ENCODE results near the gene DCAF10. TPM values are rescaled to one million over a fixed set of nuclear protein-coding genes. Genes with fewer than 3 reads are reported as not detected.

DCAF10 gene
- total and polyA plus RNA-seq, 10 of the 15 experiments (the other 5 are each of a cell fraction or from before 2014, with no cell fraction given) = 3.9 to 21.7 (median 9.8) TPM

- no peak for DNase-seq (ENCODE audit: low read depth, low spot score)
- H3K36me3 ChIP-seq (ENCODE audit: control insufficient read depth in 2 of 2, insufficient read depth in 2 of 2, low read length in 1 of 2) = 0 out of 4 replicates have a peak, but pooled peaks cover 0 to 3% of the 10 kb centered on the region in 2 experiments
- SMC1A ChIA-PET (ENCODE audit: uncharacterized antibody, unreplicated experiment) = interaction anchor here (0.7 to 1.4 kb wide), 2 partner anchors 9 to 42 kb away, joined by 4 read pairs; no protein-coding TSS in a partner anchor
- CTCF ChIA-PET = interaction anchor here (0.9 kb wide), 1 partner anchor 12 kb away, joined by 3 read pairs; no protein-coding TSS in a partner anchor
- H3K79me2 ChIP-seq (ENCODE audit: control insufficient read depth, insufficient read depth, low read length) = no peaks in the 10 kb centered on the region
- intact Hi-C loops (cut with micrococcal nuclease; ENCODE audit: unreplicated experiment) (loop anchor here (5.0 kb wide), 1 partner anchor 57 kb away; no protein-coding TSS in a partner anchor), in situ Hi-C loops (cut with MboI) (no loop called here)
- H3K9ac ChIP-seq (ENCODE audit: control insufficient read depth, insufficient read depth, low read length) = no peak overlapping the region
- H2AFZ ChIP-seq (ENCODE audit: control insufficient read depth, low read depth, low read length) = no peak overlapping the region
- FAIRE-seq = no peak
- RAD21 ChIA-PET (ENCODE audit: unreplicated experiment) = no interaction called here
- H3K27ac ChIP-seq (ENCODE audit: control insufficient read depth, insufficient read depth) = no peak overlapping the region
- H3K27me3 ChIP-seq (replicated peaks in 1 of 2; ENCODE audit: control insufficient read depth in 2 of 2, insufficient read depth in 2 of 2, low read length in 1 of 2) = no peaks in the 10 kb centered on the region
- WGBS (ENCODE audit: insufficient coverage, insufficient replicate concordance, low lambda C conversion rate, missing lambda C conversion rate) = 95% methylated on average over 3 of the region's 3 CpGs
- peaks cover 8% of the 10 kb centered on the region for H3K4me1 ChIP-seq (ENCODE audit: control insufficient read depth, insufficient read depth, low read length)
- ATAC-seq = no peak
- POLR2A ChIA-PET = interaction anchor here (0.7 kb wide), 1 partner anchor 29 kb away, joined by 3 read pairs; no protein-coding TSS in a partner anchor
- no peak overlapping the region for H3K4me3 ChIP-seq
- H4K20me1 ChIP-seq (ENCODE audit: control insufficient read depth, insufficient read depth) = no peaks in the 10 kb centered on the region
- no peak overlapping the region for H3K4me2 ChIP-seq (ENCODE audit: control insufficient read depth, insufficient read depth)
- no TSS peak for BruUV-seq (replicated peaks)
- no peaks in the 10 kb centered on the region for H3K9me3 ChIP-seq (replicated peaks; ENCODE audit: control insufficient read depth, insufficient read depth, low read length)
- TF ChIP-seq EZH2 (IDR thresholded peaks at IDR 0.05; ENCODE audit: borderline replicate concordance, control insufficient read depth, low read depth, low read length) (no peak), ELK1 (IDR thresholded peaks at IDR 0.05; ENCODE audit: low read depth, low read length) (no peak), RUNX3 (IDR thresholded peaks at IDR 0.05; ENCODE audit: low read length) (no peak), BMI1 (IDR thresholded peaks at IDR 0.05; ENCODE audit: borderline replicate concordance) (no peak), RCOR1 (conservative IDR thresholded peaks at IDR 0.05; ENCODE audit: low read depth, low read length) (no peak), ZSCAN29 (IDR thresholded peaks at IDR 0.05) (no peak), POLR2AphosphoS2 (IDR thresholded peaks at IDR 0.05; ENCODE audit: low read depth, low read length) (no peak), KAT2A (conservative IDR thresholded peaks at IDR 0.05; ENCODE audit: control insufficient read depth, low read depth, low read length) (no peak), HDGF (IDR thresholded peaks at IDR 0.05) (no peak), BACH1 (IDR thresholded peaks at IDR 0.05; ENCODE audit: borderline replicate concordance) (no peak), SMARCA5 (IDR thresholded peaks at IDR 0.05) (no peak), TCF3 (IDR thresholded peaks at IDR 0.05; ENCODE audit: borderline replicate concordance, insufficient read depth, low read depth, low read length) (no peak), PAX5 (IDR thresholded peaks at IDR 0.05; ENCODE audit: borderline replicate concordance, low read depth, low read length) (no peak), SUZ12 (IDR thresholded peaks at IDR 0.05; ENCODE audit: unreplicated experiment) (no peak), TCF12 (IDR thresholded peaks at IDR 0.05; ENCODE audit: low read depth, low read length) (no peak), GABPA (IDR thresholded peaks at IDR 0.05; ENCODE audit: low read depth) (no peak)
- TF ChIP-seq, protein P1, sequence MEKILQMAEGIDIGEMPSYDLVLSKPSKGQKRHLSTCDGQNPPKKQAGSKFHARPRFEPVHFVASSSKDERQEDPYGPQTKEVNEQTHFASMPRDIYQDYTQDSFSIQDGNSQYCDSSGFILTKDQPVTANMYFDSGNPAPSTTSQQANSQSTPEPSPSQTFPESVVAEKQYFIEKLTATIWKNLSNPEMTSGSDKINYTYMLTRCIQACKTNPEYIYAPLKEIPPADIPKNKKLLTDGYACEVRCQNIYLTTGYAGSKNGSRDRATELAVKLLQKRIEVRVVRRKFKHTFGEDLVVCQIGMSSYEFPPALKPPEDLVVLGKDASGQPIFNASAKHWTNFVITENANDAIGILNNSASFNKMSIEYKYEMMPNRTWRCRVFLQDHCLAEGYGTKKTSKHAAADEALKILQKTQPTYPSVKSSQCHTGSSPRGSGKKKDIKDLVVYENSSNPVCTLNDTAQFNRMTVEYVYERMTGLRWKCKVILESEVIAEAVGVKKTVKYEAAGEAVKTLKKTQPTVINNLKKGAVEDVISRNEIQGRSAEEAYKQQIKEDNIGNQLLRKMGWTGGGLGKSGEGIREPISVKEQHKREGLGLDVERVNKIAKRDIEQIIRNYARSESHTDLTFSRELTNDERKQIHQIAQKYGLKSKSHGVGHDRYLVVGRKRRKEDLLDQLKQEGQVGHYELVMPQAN (conservative IDR thresholded peaks at IDR 0.05) = no peak
- TF ChIP-seq, protein P2, sequence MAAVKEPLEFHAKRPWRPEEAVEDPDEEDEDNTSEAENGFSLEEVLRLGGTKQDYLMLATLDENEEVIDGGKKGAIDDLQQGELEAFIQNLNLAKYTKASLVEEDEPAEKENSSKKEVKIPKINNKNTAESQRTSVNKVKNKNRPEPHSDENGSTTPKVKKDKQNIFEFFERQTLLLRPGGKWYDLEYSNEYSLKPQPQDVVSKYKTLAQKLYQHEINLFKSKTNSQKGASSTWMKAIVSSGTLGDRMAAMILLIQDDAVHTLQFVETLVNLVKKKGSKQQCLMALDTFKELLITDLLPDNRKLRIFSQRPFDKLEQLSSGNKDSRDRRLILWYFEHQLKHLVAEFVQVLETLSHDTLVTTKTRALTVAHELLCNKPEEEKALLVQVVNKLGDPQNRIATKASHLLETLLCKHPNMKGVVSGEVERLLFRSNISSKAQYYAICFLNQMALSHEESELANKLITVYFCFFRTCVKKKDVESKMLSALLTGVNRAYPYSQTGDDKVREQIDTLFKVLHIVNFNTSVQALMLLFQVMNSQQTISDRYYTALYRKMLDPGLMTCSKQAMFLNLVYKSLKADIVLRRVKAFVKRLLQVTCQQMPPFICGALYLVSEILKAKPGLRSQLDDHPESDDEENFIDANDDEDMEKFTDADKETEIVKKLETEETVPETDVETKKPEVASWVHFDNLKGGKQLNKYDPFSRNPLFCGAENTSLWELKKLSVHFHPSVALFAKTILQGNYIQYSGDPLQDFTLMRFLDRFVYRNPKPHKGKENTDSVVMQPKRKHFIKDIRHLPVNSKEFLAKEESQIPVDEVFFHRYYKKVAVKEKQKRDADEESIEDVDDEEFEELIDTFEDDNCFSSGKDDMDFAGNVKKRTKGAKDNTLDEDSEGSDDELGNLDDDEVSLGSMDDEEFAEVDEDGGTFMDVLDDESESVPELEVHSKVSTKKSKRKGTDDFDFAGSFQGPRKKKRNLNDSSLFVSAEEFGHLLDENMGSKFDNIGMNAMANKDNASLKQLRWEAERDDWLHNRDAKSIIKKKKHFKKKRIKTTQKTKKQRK (IDR thresholded peaks at IDR 0.05; ENCODE audit: low read depth, low read length) = no peak
These were observed 39.2 kb downstream of the DCAF10 start for GRCh38 chr9:37839496-37840461.

All from GM12878 (cell line).